22Rv1 (cell line): ENCODE data around the gene TDP2.
"Not testable (repeated sequence)": the region's sequence is repeated elsewhere in the genome, so short reads cannot be mapped to it uniquely, and the experiment has no call there.

Source experiments
- H3K27ac ChIP-seq: fragments of 450-650 bp; 2 replicates; pipeline ENCODE4 v1.5.1; 2017
- CTCF ChIP-seq: fragments of 450-650 bp; IDR thresholded peaks from 2 replicates; pipeline ENCODE4 v1.5.1; 2017; ENCODE audit warnings: mild to moderate bottlenecking
- ZFX ChIP-seq: fragments of 450-650 bp; IDR thresholded peaks from 2 replicates; pipeline ENCODE4 v1.6.1; 2017; ENCODE audit warnings: antibody characterized with exemption, borderline replicate concordance

Gene TDP2

GRCh38 chr6:24699521-24700359 is 33.0 kb upstream of the TDP2 start:
- TF ChIP-seq ZFX (no peak), CTCF (no peak)
- H3K27ac ChIP-seq, result no peak overlapping the region

DNA sequence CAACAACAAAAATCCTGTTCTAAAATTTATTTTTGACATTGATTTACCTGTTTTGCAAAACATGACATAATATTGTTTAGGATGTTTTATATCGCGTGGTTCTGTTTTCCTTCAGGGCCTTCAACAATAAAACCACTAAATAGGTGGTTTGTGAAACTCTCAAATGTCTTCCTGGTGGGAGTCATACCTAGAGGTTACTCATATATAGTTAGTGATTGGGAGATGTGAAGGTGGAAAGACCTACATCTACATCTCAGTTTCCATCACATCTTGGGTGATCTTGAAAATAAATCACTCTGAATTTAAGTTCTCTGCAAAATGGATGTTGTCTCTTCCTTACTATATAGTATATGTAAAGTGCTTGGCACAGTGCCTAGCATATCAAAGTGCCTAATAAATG is 29.4 kb upstream of the TDP2 start:
- TF ChIP-seq CTCF (no peak), ZFX (no peak)
- H3K27ac ChIP-seq, result no peak overlapping the region

DNA sequence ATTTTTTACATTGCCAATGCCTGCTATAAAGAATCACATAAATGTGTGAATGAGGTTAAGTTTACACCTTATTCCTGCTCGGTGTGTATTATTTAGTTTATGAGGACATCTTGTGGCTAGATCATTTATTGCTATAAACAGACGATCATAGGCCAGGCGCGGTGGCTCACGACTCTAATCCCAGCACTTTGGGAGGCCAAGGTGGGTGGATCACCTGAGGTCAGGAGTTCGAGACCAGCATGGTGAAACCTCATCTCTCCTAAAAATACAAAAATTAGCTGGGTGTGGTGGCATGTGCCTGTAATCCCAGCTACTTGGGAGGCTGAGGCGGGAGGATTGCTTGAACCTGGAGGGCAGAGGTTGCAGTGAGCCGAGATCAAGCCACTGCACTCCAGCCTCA is 28.9 kb upstream of the TDP2 start:
- peak; percentile 65 for TF ChIP-seq CTCF
- not testable (repeated sequence) for H3K27ac ChIP-seq

DNA sequence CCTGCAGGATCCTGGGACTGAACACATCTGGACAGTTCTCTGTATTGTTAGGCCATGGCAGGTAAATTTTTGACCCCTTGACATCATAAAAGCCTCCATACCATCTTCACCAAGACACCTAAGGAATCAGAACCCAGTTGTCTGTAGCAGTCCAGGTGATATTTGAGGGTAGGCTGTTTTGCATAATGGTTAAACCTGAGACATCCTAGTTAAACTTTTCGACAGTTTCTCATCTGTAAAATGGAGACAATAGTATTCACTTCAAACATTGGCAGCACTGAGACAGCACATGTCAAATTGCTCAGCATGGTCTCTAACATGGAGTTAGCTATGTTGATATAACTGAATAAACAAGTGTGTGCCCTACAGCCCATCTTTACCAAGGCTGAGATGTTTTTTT is 27.5 kb upstream of the TDP2 start:
- TF ChIP-seq ZFX, result no peak
- no peak for TF ChIP-seq CTCF
- no peak overlapping the region for H3K27ac ChIP-seq

- no peak overlapping the region for H3K27ac ChIP-seq
- no peak for TF ChIP-seq CTCF
- TF ChIP-seq ZFX, result no peak
Measured at GRCh38 chr6:24692848-24693592, 26.3 kb upstream of the TDP2 start.

- TF ChIP-seq CTCF (no peak), ZFX (no peak)
- no peak overlapping the region for H3K27ac ChIP-seq
Measured at GRCh38 chr6:24692415-24692814, 25.7 kb upstream of the TDP2 start.

DNA sequence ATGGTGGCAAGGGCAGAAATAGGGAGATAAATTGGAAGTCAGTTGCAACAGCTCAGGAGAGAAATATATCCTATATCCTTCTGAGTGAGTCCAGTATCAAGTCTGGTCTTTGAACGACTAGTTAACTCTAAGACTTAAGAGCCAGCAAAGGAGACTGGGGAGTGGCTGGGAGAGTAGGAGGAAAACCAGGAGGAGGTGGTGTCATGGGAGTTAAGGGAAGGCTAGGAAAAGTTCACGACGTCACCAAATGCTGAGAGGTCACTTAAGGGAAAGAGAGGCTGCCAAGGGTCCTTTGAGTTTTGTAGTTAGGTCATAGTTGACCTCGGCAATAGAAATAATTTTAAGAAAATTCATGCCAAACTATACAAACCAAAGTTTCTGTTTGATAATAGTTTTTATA is 25.3 kb upstream of the TDP2 start:
- TF ChIP-seq ZFX, result no peak
- TF ChIP-seq CTCF, result no peak
- no peak overlapping the region for H3K27ac ChIP-seq
